GM23248 (cell line): Measurements from ENCODE around the gene CCL28.
"Not testable (repeated sequence)": the region's sequence is repeated elsewhere in the genome, so short reads cannot be mapped to it uniquely, and the experiment has no call there.

Experiments
- EZH2 ChIP-seq: fragments of 200-600 bp; sonication (generic); IDR thresholded peaks from 2 replicates; pipeline ENCODE4 v1.6.1; 2018; ENCODE audit warnings: antibody characterized with exemption, mild to moderate bottlenecking; ENCODE audit not compliant: insufficient read depth, poor library complexity, severe bottlenecking
- EZH2phosphoT487 ChIP-seq: fragments of 200-600 bp; sonication (generic); IDR thresholded peaks from 2 replicates; pipeline ENCODE4 v1.6.1; 2018; ENCODE audit warnings: antibody characterized with exemption, moderate library complexity, mild to moderate bottlenecking, low read depth; ENCODE audit not compliant: insufficient read depth

- not testable (repeated sequence) for TF ChIP-seq EZH2, EZH2phosphoT487
These were observed 10.9 kb upstream of the CCL28 start for GRCh38 chr5:43423086-43423485.
